Gastrocnemius medialis (tissue), 4 donors: Measurements from ENCODE around the gene DNPEP.

ENCODE experiments used
- POLR2A ChIP-seq, 2 donors: fragments of 450-650 bp; IDR thresholded peaks; one replicate each; pipeline ENCODE4 v1.6.1; 2017; ENCODE audit warnings: antibody characterized with exemption in 2 of 2, mild to moderate bottlenecking in 2 of 2, moderate library complexity in 2 of 2
- TF ChIP-seq, protein P1 (sequence below), 5 experiments: fragments of 450-650 bp in 3 of 5; fragments of 200-600 bp in 2 of 5; sonication (generic) in 2 of 5; IDR thresholded peaks in 4 of 5; conservative IDR thresholded peaks in 1 of 5; 1 replicate in 4 of 5; 2 replicates in 1 of 5; pipeline ENCODE4 v1.5.1; 2016 to 2019; ENCODE audit warnings: antibody characterized with exemption in 5 of 5, mild to moderate bottlenecking in 3 of 5, moderate library complexity in 3 of 5

DNA sequence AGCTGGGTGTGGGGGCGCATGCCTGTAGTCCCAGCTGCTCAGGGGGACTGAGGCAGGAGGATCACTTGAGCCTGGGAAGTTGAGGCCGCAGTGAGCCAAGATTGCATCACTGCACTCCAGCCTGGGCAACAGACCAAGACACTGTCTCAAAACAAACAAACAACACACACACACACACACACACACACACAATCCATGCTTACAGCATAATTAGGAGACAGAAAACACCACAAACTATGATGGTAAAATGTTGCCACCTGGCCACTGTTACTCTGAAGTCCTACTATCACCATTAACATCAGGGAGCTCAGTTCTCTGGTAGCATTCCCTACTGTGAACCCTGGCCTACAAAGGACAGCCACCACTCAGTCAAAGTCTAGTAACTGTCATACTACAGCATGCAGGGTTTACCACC, 18.3 kb downstream of the DNPEP start:
- TF ChIP-seq, protein P1, sequence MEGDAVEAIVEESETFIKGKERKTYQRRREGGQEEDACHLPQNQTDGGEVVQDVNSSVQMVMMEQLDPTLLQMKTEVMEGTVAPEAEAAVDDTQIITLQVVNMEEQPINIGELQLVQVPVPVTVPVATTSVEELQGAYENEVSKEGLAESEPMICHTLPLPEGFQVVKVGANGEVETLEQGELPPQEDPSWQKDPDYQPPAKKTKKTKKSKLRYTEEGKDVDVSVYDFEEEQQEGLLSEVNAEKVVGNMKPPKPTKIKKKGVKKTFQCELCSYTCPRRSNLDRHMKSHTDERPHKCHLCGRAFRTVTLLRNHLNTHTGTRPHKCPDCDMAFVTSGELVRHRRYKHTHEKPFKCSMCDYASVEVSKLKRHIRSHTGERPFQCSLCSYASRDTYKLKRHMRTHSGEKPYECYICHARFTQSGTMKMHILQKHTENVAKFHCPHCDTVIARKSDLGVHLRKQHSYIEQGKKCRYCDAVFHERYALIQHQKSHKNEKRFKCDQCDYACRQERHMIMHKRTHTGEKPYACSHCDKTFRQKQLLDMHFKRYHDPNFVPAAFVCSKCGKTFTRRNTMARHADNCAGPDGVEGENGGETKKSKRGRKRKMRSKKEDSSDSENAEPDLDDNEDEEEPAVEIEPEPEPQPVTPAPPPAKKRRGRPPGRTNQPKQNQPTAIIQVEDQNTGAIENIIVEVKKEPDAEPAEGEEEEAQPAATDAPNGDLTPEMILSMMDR (IDR thresholded peaks at IDR 0.05 in 4 of 5, conservative IDR thresholded peaks at IDR 0.05 in 1 of 5) = no peak
- TF ChIP-seq POLR2A (IDR thresholded peaks at IDR 0.05) = no peak
